HEK293 (cell line): Measurements from ENCODE around the gene TUT1.

Experiments used
- CTCF ChIA-PET: fragments of 350-600 bp; formaldehyde crosslinking; extraction: SDS; loops from one replicate; lab custom pipeline; 2021; ENCODE audit warnings: antibody characterized with exemption; lab: Yijun Ruan, JAX
- POLR2A ChIA-PET: fragments of 300-600 bp; formaldehyde crosslinking; extraction: SDS; loops from one replicate; lab custom pipeline; 2020; ENCODE audit warnings: antibody characterized with exemption, inconsistent platforms; lab: Yijun Ruan, JAX
- H3K27ac ChIP-seq: fragments of 200-500 bp; sonication (Bioruptor generic); 2 replicates; pipeline ENCODE4 v1.5.1; 2014; ENCODE audit warnings: low read depth, low read length, control low read depth, inconsistent platforms; ENCODE audit errors: extremely low read depth
- H3K36me3 ChIP-seq, 2 experiments: fragments of 200-500 bp in 1 of 2; sonication (Bioruptor generic) in 1 of 2; 1 replicate in 1 of 2; 2 replicates in 1 of 2; pipeline ENCODE4 v1.5.1; 2014 to 2017; ENCODE audit warnings: inconsistent platforms in 2 of 2, low read length in 2 of 2; ENCODE audit not compliant: control insufficient read depth in 2 of 2, insufficient read depth in 1 of 2
- H3K4me1 ChIP-seq: fragments of 200-500 bp; sonication (Bioruptor generic); 2 replicates; pipeline ENCODE4 v1.5.1; 2014; ENCODE audit warnings: mild to moderate bottlenecking, low read length, inconsistent platforms; ENCODE audit not compliant: control insufficient read depth, insufficient read depth
- H3K4me3 ChIP-seq: 2 replicates; pipeline ENCODE4 v1.5.1; 2011; ENCODE audit warnings: low read depth, mild to moderate bottlenecking, control low read depth, low read length, moderate library complexity
- H3K9me3 ChIP-seq: fragments of 200-500 bp; sonication (Bioruptor generic); 2 replicates; pipeline ENCODE4 v1.5.1; 2014; ENCODE audit warnings: low read depth, low read length, inconsistent platforms; ENCODE audit not compliant: control insufficient read depth, insufficient read depth
- BCL6B ChIP-seq: fragments of 450-650 bp; formaldehyde crosslinking; IDR thresholded peaks from 2 replicates; pipeline ENCODE4 v1.5.1; 2017; ENCODE audit warnings: missing biosample characterization, missing genetic modification characterization
- GLI2 ChIP-seq: fragments of 450-650 bp; formaldehyde crosslinking; IDR thresholded peaks from 2 replicates; pipeline ENCODE4; 2017; ENCODE audit warnings: missing biosample characterization, missing genetic modification characterization, low read depth, borderline replicate concordance
- KLF8 ChIP-seq: fragments of 450-650 bp; formaldehyde crosslinking; IDR thresholded peaks from 2 replicates; pipeline ENCODE4 v1.5.1; 2016; ENCODE audit warnings: missing biosample characterization, missing genetic modification characterization
- PATZ1 ChIP-seq: fragments of 450-650 bp; formaldehyde crosslinking; IDR thresholded peaks from 2 replicates; pipeline ENCODE4 v1.5.1; 2016; ENCODE audit warnings: missing biosample characterization, missing genetic modification characterization
- REPIN1 ChIP-seq: fragments of 450-650 bp; formaldehyde crosslinking; IDR thresholded peaks from 2 replicates; pipeline ENCODE4 v1.5.1; 2017; ENCODE audit warnings: missing biosample characterization, missing genetic modification characterization, low read depth
- TRIM28 ChIP-seq: IDR thresholded peaks from 2 replicates; pipeline ENCODE4 v1.6.1; 2011; ENCODE audit warnings: low read length, control low read depth, borderline replicate concordance
- ZNF175 ChIP-seq: fragments of 450-650 bp; formaldehyde crosslinking; IDR thresholded peaks from 2 replicates; pipeline ENCODE4 v1.5.1; 2016; ENCODE audit warnings: missing biosample characterization, missing genetic modification characterization
- ZNF202 ChIP-seq: fragments of 450-650 bp; formaldehyde crosslinking; IDR thresholded peaks from 2 replicates; pipeline ENCODE4 v1.5.1; 2016; ENCODE audit warnings: missing biosample characterization, missing genetic modification characterization, borderline replicate concordance
- ZNF292 ChIP-seq: fragments of 450-650 bp; formaldehyde crosslinking; IDR thresholded peaks from 2 replicates; pipeline ENCODE4 v1.5.1; 2016; ENCODE audit warnings: low read depth, missing biosample characterization, missing genetic modification characterization, borderline replicate concordance
- ZNF302 ChIP-seq: fragments of 450-650 bp; formaldehyde crosslinking; IDR thresholded peaks from 2 replicates; pipeline ENCODE4 v1.5.1; 2016; ENCODE audit warnings: missing biosample characterization, missing genetic modification characterization, low read depth
- ZNF433 ChIP-seq: fragments of 450-650 bp; formaldehyde crosslinking; IDR thresholded peaks from 2 replicates; pipeline ENCODE4 v1.5.1; 2016; ENCODE audit warnings: missing biosample characterization, missing genetic modification characterization, low read depth
- ZNF624 ChIP-seq: fragments of 450-650 bp; formaldehyde crosslinking; IDR thresholded peaks from 2 replicates; pipeline ENCODE4 v1.5.1; 2017; ENCODE audit warnings: missing biosample characterization, missing genetic modification characterization
- ZNF677 ChIP-seq: fragments of 450-650 bp; IDR thresholded peaks from 2 replicates; pipeline ENCODE4 v1.5.0; 2018; ENCODE audit warnings: missing biosample characterization, mild to moderate bottlenecking, missing genetic modification characterization, moderate library complexity
- ZNF692 ChIP-seq: fragments of 450-650 bp; formaldehyde crosslinking; IDR thresholded peaks from 2 replicates; pipeline ENCODE4 v1.5.1; 2016; ENCODE audit warnings: missing biosample characterization, missing genetic modification characterization
- ZNF76 ChIP-seq: fragments of 450-650 bp; formaldehyde crosslinking; IDR thresholded peaks from 2 replicates; pipeline ENCODE4; 2016; ENCODE audit warnings: low read depth, missing biosample characterization, missing genetic modification characterization, borderline replicate concordance
- ZNF776 ChIP-seq: fragments of 450-650 bp; formaldehyde crosslinking; IDR thresholded peaks from 2 replicates; pipeline ENCODE4 v1.5.0; 2017; ENCODE audit warnings: missing biosample characterization, missing genetic modification characterization, borderline replicate concordance
- ZNF777 ChIP-seq: fragments of 450-650 bp; formaldehyde crosslinking; IDR thresholded peaks from 2 replicates; pipeline ENCODE4 v1.5.1; 2017; ENCODE audit warnings: missing biosample characterization, missing genetic modification characterization, borderline replicate concordance
- ZNF837 ChIP-seq: fragments of 450-650 bp; formaldehyde crosslinking; IDR thresholded peaks from 2 replicates; pipeline ENCODE4 v1.5.1; 2016; ENCODE audit warnings: missing biosample characterization, missing genetic modification characterization
- ZXDB ChIP-seq: fragments of 450-650 bp; formaldehyde crosslinking; IDR thresholded peaks from 2 replicates; pipeline ENCODE4 v1.5.1; 2016; ENCODE audit warnings: missing biosample characterization, missing genetic modification characterization
- TF ChIP-seq, protein P1 (sequence below): fragments of 450-650 bp; formaldehyde crosslinking; conservative IDR thresholded peaks from 2 replicates; pipeline ENCODE4 v1.5.1; 2016; ENCODE audit warnings: low read depth, missing biosample characterization, missing genetic modification characterization
- TF ChIP-seq, protein P2 (sequence below): fragments of 450-650 bp; formaldehyde crosslinking; IDR thresholded peaks from 2 replicates; pipeline ENCODE4 v1.5.1; 2016; ENCODE audit warnings: missing biosample characterization, missing genetic modification characterization
- TF ChIP-seq, protein P3 (sequence below): fragments of 450-650 bp; formaldehyde crosslinking; IDR thresholded peaks from 2 replicates; pipeline ENCODE4 v1.5.1; 2016; ENCODE audit warnings: missing biosample characterization, missing genetic modification characterization

The TUT1 gene

DNA sequence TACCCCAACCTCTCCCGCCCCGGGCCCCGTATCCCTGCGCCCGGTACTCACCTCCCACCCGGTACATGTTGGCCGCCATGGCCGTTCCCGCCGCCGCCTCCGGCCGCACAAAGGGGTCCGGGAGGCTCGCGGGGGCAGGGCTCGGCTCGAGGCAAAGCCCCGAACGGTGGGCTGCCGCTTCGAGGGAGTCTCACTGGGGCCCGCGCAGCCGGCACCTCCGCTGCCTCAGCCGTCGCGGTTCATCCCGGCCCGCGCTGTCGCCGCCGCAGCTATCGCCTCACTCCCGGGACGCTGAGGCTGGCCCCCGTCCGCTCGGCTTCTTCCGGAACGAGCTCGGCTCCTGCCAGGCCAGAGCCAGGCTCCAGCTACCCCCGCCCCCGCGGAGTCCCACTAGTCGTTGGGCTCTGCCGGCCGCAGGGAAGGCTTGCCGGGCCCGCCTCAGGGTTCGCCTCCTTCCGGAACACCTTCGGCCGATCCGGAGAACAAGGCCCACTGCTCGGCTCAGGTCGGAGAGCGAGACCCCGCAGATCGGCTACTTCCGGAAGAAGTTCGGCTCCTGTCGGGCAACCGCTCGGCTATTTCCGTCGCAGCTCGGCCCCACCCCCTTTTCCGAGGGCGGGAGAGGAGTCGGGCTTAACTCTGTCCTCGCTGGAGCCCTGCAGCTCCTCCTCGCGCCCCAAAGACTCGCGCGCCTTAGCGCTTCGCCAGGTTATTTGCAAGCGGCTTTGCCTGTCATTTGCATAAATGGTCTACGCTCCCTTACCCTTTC is 10.2 kb upstream of the TUT1 start, which contains the start of gene MTA2:
MTA2 (minus strand) TSS at position 494 of the 769 bp plus-strand sequence; CDS start at position 79, 415 bp downstream.
- no peaks in the 10 kb centered on the region for H3K4me1 ChIP-seq
- POLR2A ChIA-PET = interaction anchor here (0.6 to 4.2 kb wide), 39 partner anchors 10 to 280 kb away, joined by 3 to 140 read pairs (median 4); partner anchors contain the start of genes B3GAT3, C11orf98, CSKMT and EEF1G
- peak within 1 kb of the TSS; percentile 95 for H3K27ac ChIP-seq
- peak within 1 kb of the TSS; percentile 91 for H3K4me3 ChIP-seq
- H3K9me3 ChIP-seq = no peaks in the 10 kb centered on the region
- peaks cover 17 to 66% of the 10 kb centered on the region in 2 experiments; a peak in 2 of 3 replicates for H3K36me3 ChIP-seq
- CTCF ChIA-PET = interaction anchor here (0.6 to 2.4 kb wide), 5 partner anchors 9 to 193 kb away, joined by 3 to 12 read pairs (median 5); partner anchors contain the start of genes GANAB and TUT1
- TF ChIP-seq ZNF302 (tag by site-specific recombination) (no peak), ZNF175 (no peak), BCL6B (tag by site-specific recombination) (no peak), REPIN1 (tag by site-specific recombination) (no peak), ZNF624 (tag by site-specific recombination) (no peak), ZXDB (tag by site-specific recombination) (0 out of 2 replicates have a peak, but pooled peaks have one; percentile 28), ZNF677 (tag by site-specific recombination) (no peak), ZNF776 (tag by site-specific recombination) (no peak), ZNF837 (no peak), KLF8 (tag by site-specific recombination) (no peak), ZNF202 (tag by site-specific recombination) (no peak), ZNF692 (no peak; the same call in none of the 2 replicates), PATZ1 (tag by site-specific recombination) (peak; percentile 56), ZNF777 (tag by site-specific recombination) (no peak), TRIM28 (no peak), ZNF433 (tag by site-specific recombination) (no peak), GLI2 (tag by site-specific recombination) (no peak), ZNF76 (0 out of 2 replicates have a peak, but pooled peaks have one; percentile 46), ZNF292 (tag by site-specific recombination) (no peak)
- TF ChIP-seq, protein P1, sequence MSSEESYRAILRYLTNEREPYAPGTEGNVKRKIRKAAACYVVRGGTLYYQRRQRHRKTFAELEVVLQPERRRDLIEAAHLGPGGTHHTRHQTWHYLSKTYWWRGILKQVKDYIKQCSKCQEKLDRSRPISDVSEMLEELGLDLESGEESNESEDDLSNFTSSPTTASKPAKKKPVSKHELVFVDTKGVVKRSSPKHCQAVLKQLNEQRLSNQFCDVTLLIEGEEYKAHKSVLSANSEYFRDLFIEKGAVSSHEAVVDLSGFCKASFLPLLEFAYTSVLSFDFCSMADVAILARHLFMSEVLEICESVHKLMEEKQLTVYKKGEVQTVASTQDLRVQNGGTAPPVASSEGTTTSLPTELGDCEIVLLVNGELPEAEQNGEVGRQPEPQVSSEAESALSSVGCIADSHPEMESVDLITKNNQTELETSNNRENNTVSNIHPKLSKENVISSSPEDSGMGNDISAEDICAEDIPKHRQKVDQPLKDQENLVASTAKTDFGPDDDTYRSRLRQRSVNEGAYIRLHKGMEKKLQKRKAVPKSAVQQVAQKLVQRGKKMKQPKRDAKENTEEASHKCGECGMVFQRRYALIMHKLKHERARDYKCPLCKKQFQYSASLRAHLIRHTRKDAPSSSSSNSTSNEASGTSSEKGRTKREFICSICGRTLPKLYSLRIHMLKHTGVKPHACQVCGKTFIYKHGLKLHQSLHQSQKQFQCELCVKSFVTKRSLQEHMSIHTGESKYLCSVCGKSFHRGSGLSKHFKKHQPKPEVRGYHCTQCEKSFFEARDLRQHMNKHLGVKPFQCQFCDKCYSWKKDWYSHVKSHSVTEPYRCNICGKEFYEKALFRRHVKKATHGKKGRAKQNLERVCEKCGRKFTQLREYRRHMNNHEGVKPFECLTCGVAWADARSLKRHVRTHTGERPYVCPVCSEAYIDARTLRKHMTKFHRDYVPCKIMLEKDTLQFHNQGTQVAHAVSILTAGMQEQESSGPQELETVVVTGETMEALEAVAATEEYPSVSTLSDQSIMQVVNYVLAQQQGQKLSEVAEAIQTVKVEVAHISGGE (tag by site-specific recombination) = peak; percentile 37
- TF ChIP-seq, protein P2, sequence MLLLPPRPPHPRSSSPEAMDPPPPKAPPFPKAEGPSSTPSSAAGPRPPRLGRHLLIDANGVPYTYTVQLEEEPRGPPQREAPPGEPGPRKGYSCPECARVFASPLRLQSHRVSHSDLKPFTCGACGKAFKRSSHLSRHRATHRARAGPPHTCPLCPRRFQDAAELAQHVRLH (tag by site-specific recombination) = 0 out of 2 replicates have a peak, but pooled peaks have one; percentile 20
- TF ChIP-seq, protein P3, sequence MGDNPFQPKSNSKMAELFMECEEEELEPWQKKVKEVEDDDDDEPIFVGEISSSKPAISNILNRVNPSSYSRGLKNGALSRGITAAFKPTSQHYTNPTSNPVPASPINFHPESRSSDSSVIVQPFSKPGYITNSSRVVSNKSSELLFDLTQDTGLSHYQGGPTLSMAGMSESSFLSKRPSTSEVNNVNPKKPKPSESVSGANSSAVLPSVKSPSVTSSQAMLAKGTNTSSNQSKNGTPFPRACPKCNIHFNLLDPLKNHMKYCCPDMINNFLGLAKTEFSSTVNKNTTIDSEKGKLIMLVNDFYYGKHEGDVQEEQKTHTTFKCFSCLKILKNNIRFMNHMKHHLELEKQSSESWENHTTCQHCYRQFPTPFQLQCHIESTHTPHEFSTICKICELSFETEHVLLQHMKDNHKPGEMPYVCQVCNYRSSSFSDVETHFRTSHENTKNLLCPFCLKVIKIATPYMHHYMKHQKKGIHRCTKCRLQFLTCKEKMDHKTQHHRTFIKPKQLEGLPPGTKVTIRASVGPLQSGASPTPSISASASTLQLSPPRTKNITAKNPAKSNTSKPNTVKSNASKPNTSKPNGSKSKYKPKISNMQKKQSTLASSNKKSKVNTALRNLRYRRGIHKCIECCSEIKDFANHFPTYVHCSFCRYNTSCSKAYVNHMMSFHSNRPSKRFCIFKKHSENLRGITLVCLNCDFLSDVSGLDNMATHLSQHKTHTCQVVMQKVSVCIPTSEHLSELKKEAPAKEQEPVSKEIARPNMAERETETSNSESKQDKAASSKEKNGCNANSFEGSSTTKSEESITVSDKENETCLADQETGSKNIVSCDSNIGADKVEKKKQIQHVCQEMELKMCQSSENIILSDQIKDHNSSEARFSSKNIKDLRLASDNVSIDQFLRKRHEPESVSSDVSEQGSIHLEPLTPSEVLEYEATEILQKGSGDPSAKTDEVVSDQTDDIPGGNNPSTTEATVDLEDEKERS = no peak
